NCI-H2227 (cell line): ENCODE data around the gene TEX53.
A peak's percentile ranks its signal among the peaks of the same experiment; 100 is the strongest.

Source experiments
- DNase-seq: peaks from one replicate; lab custom pipeline; 2025; ENCODE audit not compliant: unreplicated experiment; lab: John Stamatoyannopoulos, UW

TEX53 gene

GRCh38 chr9:114680259-114681001 lies 22.8 kb upstream of the TEX53 start:
- DNase-seq: no peak

GRCh38 chr9:114678795-114679194 lies 21.2 kb upstream of the TEX53 start:
- DNase-seq: no peak

DNA sequence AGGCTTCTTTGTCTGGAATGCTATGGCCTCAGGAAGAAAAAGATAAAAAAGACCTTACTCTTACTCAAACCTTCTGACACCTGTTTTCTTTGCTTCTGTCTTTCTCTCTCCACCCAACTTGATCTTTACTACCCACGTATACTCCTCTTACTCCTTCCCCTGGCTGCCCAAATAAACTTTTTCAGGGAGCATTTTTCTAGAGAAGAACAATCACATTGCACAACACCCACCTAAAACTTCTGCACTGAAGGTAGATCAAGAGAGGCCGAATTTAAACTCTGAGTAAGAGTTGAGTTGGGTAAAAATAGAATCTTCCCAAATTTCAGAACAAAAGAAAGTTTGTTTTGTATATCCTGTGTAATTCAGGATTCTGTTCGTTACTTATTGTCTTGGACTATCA lies 20.5 kb upstream of the TEX53 start:
- no peak for DNase-seq

DNA sequence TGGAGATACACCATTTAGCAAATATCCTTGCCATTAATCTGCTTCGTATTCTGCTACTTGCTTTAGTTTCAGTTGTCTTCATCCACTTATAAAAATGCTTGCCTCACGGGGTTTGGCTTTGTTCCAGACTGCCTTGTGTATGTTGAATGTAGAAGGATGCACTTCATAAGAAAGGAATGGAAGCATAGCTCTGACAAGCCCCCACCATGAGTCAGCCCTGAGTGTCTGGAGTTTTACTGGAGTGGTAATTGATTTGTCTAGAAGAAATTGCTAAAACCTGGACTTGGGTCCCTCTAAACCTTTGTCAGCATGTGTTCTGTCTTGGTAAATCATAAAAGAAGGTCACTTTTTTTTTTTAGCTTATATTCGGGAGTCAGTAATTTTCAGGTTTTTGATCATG lies 19.8 kb upstream of the TEX53 start:
- DNase-seq: peak; percentile 62

DNA sequence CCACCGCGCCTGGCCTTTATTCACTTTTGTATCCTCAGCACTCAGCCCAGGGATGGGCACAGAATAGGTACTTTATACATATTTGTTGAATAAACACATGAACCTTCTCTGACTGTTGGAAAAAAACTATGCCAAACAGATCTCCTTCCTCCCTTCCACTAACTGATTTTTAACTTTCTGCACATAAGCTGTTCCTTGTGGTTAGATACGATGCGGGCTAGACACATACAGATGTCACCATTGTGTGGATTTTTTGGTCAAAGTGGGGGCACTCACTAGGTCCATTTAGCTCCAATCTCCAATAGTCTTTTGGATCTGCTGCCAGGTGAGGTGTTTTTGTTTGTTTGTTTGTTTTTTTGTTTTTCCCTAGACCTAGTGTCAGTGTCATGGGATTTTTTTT lies 19.3 kb upstream of the TEX53 start:
- DNase-seq: no peak

DNA sequence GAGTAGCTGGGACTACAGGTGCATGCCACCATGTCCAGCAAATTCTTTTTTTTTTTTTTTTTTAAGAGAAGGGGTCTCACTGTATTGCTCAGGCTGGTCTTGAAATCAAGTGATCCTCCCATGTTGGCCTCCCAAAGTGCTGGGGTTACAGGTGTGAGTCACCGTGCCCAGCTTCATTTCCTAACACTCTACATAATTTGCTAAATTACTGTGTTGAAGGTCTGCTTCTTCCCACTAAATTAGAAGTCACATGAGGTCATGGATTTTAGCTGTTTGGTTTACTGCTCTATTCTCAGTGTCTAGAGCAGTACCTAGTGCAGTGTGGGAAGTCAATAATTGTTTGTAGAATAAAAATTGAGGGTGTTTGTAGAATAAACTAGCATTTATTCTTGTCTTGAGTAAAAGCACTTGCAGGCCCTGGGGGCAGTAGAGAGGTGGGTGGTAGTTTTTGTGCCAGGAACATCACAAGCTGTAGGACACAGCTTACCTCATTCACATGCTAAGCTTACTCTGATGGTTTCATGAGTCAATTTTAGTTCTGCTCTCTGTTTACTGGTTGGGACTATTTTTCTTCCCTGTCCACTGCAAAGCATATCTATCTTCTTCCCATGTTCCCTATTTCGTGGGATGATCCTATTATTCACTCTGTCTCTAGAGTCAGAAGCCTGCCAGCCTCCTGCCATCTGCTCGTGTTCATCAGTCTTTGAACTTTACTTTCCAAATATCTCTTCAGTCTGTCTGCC lies 17.4 kb upstream of the TEX53 start:
- DNase-seq: no peak

GRCh38 chr9:114674076-114674797 lies 16.6 kb upstream of the TEX53 start:
- no peak for DNase-seq

DNA sequence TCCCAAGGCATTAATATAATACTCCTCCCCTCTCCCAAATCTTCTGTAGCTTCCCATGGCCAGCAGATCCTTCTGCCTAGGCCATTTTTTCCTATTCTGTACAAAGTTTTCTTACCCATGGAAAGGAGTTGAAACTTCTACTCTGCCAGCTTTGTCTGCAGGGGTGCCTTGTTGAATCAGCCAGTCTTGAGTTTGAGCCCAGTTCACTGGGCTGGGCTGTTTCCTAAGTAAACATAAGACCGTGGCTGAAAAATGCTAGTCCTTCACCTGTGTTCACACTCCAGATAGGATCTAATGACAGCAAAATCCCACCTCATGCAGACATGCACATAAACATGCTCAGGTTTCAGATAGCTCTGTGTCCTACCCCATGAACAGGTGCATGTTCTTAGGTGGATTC lies 14.0 kb upstream of the TEX53 start:
- DNase-seq: no peak

DNA sequence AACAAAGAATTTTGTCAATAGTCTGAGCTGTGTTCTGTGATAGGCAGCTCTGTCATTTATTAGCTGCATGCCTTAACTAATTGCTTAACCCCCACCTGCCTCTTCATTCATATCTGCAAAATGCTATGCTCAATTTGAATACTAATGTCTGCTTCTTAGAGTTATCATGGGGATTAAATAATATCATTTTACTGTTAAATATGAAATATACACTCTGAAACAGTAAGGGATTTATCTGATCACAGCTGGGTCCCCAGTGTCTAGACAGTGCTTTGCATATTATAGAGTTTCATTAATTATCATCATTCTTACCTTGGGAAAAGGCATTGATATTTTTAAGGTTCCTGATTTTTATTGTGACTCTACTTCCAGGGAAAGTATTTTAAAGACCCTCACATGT lies 12.4 kb upstream of the TEX53 start:
- DNase-seq: no peak

- no peak for DNase-seq
These were observed 10.5 kb upstream of the TEX53 start for GRCh38 chr9:114668146-114668545.

- DNase-seq: no peak
These were observed 9.2 kb upstream of the TEX53 start for GRCh38 chr9:114666851-114667250.

DNA sequence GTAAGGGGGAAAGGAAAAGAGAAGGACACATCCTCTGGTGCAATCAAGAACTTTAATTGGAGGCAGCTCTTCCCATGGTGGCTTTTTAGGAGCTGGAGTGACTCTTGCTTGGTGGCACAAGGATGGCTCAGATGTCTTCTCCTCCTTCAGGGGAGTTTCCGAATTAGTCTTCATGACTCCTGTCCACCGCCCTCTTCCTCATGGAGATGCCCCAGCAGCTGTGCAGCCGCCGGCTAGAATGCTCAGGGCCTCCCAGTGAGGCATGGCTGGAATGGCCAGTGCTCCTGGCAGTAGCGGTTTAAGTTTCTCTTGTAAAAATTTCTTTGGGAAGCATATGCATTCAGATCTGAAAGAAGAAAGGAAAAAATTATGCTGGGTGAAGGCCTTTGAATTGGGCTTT lies 8.8 kb upstream of the TEX53 start:
- no peak for DNase-seq

- no peak for DNase-seq
These were observed 6.6 kb upstream of the TEX53 start for GRCh38 chr9:114664181-114664580.

DNA sequence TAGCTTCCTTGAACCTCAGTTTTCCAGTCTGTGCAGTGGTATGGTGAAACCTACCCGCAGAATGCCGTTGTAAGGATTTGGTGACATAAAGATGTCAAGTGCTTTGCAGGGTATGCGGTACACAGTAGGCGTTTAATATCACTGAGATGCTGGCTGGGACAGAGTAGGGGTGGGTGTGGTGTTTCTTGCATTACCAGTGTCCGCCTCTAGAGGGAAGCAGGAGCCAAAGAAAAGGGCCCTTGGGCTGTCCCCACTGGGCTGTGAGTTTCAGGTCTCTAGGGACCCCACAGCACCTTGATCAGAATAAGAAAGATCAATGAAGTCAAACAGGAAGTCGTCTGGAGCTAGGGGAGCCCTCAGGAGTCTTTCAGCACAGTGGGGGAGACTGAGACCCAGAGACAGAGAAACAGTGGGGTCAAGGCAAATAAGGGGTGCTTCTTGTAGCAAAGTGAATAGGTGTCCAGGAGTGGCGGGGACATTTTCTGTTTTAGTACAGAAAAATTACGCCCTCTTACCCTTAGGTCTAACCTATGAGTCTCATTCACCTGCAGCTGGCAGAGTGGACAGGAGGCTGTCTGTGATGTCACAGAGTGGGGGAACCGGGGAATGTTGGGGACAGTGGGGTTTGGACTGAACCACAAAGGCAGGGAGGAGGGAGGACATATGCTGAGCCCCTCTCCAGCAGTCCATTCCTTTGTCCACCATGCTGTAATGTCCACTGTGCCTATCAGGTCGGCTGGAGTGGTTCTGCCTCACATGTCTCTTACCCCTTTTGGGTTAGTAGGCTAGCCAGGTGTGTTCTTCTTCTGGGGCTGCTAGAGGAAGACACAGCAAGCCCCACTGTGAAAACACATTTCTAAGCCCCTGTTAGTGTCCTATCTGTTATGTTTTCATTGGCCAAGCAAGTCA lies 4.7 kb upstream of the TEX53 start:
- DNase-seq: peak; percentile 43

DNA sequence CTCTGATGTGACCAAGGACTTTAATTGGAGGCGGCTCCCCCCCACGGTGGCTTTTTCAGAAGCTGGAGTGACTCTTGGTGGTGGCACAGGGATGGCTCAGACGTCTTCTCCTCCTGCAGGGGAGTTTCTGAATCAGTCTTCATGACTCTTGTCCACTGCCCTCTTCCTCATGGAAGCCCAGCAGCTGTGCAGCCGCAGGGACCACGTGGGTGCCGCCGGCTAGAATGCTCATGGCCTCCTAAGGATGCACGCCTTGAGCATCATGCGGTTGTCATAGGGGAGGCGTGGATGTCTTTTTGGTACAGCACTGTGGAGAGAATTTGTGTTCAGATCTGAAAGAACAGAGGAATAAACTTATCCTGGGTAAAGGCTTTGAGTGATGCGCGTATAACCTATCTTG lies 1.3 kb downstream of the TEX53 start:
- DNase-seq: no peak

DNA sequence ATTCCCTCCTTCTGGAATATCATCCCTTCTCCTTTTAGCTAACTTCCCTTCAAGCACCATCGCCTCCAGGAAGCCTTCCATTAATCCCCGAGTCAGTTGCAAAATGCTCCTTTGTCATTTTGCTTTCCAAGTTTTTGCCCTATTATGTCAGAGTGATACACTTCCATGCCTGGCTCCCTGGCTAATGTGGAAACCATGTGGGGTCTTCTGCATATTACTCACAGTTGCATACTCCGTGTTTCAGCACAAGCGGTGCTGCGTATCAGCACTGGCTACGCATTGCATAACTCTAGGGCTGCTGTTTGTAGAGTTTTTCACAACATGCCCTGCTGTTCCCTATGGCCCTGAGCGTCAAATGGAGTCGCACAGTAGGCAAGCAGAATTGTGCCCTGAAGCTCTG lies 1.9 kb downstream of the TEX53 start:
- no peak for DNase-seq

DNA sequence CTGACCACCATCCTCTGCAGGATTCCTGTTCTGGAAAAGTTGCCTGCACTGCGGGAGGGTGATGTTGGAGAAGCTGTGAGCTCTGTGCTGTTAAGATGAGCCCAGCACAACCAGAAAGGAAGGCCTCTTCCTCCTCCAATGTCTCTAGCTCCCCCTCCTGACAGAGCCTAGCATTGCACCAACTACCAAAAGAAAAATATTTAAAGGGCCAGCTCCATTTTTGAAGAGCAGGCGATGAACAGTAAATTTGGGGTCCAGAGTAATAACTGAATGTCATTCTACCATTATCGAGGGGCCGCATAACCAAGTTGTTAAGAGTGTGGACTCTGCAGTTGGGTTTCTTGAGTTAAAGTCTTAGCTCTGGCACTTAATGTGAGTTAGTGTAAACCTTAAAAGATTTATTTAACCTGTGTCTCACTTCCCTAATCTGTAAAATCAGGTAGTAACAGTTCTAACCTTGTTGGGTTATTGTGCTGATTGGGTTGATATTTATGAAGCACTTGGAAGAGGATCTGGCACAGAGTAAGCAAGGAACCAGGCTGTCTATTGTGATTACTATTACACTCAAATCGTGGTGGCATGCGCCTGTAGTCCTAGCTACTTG lies 3.9 kb downstream of the TEX53 start:
- peak; percentile 70 for DNase-seq

DNA sequence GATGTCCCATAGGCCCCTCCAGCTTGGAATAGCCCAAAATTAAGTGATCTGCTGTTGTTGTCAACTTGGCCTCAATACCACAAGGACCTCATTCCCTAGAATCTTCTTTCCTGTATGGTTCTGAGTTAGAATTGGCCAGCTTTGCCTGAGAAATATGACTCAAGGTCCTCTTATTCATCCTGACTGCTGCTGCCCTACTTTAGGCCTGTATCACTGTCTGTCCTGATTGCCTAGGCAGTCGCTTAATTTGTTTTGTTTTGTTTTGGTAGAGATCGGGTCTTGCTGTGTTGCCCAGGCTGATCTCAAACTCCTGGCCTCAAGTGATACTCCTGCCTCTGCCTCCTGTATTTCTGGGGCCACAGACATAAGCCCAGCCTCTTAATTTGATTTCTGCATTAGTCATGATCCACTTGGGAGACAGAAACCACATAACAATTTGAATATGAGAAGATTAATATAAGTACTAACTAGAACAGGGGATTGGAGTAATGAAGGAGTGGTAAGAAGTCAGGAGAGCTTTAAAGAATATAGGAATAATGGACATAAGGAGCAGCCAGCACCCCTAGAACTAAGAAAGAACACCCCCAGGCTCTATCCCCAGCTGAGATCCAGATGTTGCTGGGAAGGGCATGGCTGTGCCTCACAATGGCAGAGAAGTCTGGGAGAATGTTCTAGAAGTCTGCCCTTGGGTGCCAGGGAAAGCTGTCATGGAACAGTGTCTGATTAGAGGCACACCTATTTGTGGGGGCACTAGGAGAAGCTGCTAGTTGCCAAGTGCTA lies 4.6 kb downstream of the TEX53 start:
- DNase-seq: no peak

DNA sequence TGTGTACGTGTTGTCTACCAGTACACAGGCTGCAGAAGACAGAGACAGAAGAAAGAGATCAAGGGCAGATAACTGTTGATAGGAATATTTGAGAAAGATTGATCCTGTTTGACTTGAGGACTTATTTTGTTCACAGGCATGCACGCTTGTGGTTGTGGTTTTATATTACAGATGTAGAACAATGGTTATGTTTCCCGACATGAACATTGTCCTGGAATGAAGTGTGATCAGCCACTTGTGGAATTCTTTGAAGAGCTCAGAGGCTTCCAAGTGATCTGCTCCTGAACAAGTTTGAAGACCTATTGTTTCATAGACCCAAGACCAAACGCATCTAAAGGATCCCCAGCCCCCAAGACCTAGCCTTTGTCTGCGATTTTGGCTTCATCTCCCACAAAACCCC lies 13.7 kb downstream of the TEX53 start:
- DNase-seq: no peak

- DNase-seq: no peak
These were observed 14.6 kb downstream of the TEX53 start for GRCh38 chr9:114643001-114643400.
